ENCODE results near the gene FXYD6. TPM values are rescaled to one million over a fixed set of nuclear protein-coding genes. Genes with fewer than 3 reads are reported as not detected.
A peak's percentile ranks its signal among the peaks of the same experiment; 100 is the strongest.

The FXYD6 gene
- total and polyA plus RNA-seq, 7 donors: 12.3 to 305 (median 243) TPM

DNA sequence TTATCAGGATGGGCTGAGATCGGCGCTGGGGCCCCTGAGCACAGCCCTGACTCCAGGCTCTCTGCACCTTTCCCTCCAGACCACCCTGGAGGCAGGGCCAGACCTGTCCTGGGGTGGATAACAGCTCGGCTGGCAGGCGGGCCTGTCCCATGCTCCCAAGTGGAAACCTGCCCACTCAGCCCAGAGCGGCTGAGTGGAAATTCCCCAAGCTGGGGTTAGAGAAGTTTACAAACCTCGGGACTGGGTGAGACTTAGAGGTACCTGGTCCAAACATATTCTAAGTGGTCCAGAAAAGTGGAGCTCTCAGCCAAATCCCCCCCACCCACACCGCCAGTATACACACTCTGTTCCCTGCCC, 47.1 kb downstream of the FXYD6 start:
- Histone ChIP-seq H3K36me3 (peaks cover 0 to 11% (median 0%) of the 10 kb centered on the region in 4 donors), H3K27ac (peak overlapping the region; percentile 40 to 62 (median 50)), H3K9me3 (no peaks in the 10 kb centered on the region), H3K4me1 (peaks cover 0 to 49% (median 20%) of the 10 kb centered on the region in 4 donors), H3K27me3 (peaks cover 0 to 20% (median 0%) of the 10 kb centered on the region in 3 donors), H3K4me3 (no peak overlapping the region)
- no peak for TF ChIP-seq POLR2AphosphoS5 (IDR thresholded peaks at IDR 0.05)
- no peak for TF ChIP-seq CTCF (IDR thresholded peaks at IDR 0.05)
- TF ChIP-seq POLR2A (IDR thresholded peaks at IDR 0.05): no peak
- no peak for TF ChIP-seq EP300 (IDR thresholded peaks at IDR 0.05)
- 74 to 80% methylated on average over 7 of the region's 7 CpGs for WGBS, 2 donors
- peak; percentile 66 for DNase-seq
- intact Hi-C loops (cut with DNase I): no loop called here

DNA sequence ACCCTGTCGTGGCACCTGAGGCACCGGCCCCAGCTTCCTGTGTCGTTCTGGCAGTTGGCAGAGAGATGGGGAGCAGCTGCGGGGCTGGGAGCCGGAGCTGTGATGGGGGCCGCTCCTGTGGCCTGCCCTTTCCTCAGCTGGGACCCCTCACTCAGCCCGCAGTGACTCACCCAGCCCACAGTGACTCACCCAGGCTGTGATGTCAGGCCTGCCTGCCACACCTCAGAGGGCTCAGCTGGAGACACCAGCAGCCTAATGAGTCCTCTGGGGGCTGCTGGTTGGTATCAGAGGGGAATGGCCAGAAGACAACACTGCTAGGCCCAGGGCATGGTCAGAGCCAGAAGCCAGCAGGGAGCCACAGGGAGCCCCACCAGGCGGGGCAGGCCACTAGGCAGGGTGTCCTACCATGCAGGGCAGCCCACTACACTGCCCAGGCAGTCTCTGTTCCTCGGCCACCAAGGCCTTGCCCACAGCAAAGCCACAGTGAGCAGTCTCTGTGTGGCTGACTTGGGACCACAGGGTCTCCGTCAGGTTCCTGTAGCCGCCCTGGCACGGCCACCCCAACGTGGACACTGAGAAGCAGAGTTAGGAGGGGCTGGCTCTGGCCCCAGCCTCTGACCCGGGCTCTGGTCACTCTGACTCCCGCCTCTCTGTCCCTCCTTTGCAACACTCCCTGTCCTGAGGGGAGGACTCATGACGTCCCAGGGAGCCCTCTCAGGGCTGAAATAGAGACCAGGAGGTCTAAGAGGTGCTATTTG, 47.7 kb downstream of the FXYD6 start:
- intact Hi-C loops (cut with DNase I): no loop called here
- H3K27me3 ChIP-seq: peaks cover 0 to 20% (median 0%) of the 10 kb centered on the region in 3 donors
- TF ChIP-seq POLR2AphosphoS5 (IDR thresholded peaks at IDR 0.05) (no peak), POLR2A (IDR thresholded peaks at IDR 0.05) (no peak), CTCF (IDR thresholded peaks at IDR 0.05) (no peak), EP300 (IDR thresholded peaks at IDR 0.05) (no peak)
- 52 to 76% methylated on average over 16 of the region's 16 CpGs for WGBS, 2 donors
- H3K4me1 ChIP-seq: peaks cover 0 to 50% (median 22%) of the 10 kb centered on the region in 4 donors
- peak overlapping the region; percentile 40 to 62 (median 50) for H3K27ac ChIP-seq
- no peak overlapping the region for H3K4me3 ChIP-seq
- peak; percentile 84 for DNase-seq
- peaks cover 0 to 6% (median 0%) of the 10 kb centered on the region in 4 donors for H3K36me3 ChIP-seq
- no peaks in the 10 kb centered on the region for H3K9me3 ChIP-seq

- Histone ChIP-seq H3K27me3 (peaks cover 0 to 20% (median 0%) of the 10 kb centered on the region in 3 donors), H3K9me3 (no peaks in the 10 kb centered on the region), H3K4me1 (peaks cover 0 to 51% (median 25%) of the 10 kb centered on the region in 4 donors), H3K36me3 (peaks cover 0 to 4% (median 0%) of the 10 kb centered on the region in 4 donors), H3K4me3 (no peak overlapping the region), H3K27ac (peak overlapping the region; percentile 27 to 62 (median 47))
- intact Hi-C loops (cut with DNase I): no loop called here
- peak; percentile 55 for DNase-seq
- WGBS, 2 donors: 62 to 80% methylated on average over 15 of the region's 15 CpGs
- TF ChIP-seq EP300 (IDR thresholded peaks at IDR 0.05) (no peak), CTCF (IDR thresholded peaks at IDR 0.05) (no peak), POLR2A (IDR thresholded peaks at IDR 0.05) (no peak), POLR2AphosphoS5 (IDR thresholded peaks at IDR 0.05) (no peak)
Measured at GRCh38 chr11:117827521-117828511, 48.6 kb downstream of the FXYD6 start.

- Histone ChIP-seq H3K36me3 (no peaks in the 10 kb centered on the region), H3K27ac (no peak overlapping the region), H3K27me3 (peaks cover 0 to 20% (median 0%) of the 10 kb centered on the region in 3 donors), H3K9me3 (no peaks in the 10 kb centered on the region), H3K4me3 (no peak overlapping the region), H3K4me1 (peaks cover 0 to 58% (median 28%) of the 10 kb centered on the region in 4 donors)
- TF ChIP-seq POLR2A (IDR thresholded peaks at IDR 0.05) (no peak), POLR2AphosphoS5 (IDR thresholded peaks at IDR 0.05) (no peak), EP300 (IDR thresholded peaks at IDR 0.05) (no peak), CTCF (IDR thresholded peaks at IDR 0.05) (no peak)
- no peak for DNase-seq
- intact Hi-C loops (cut with DNase I): no loop called here
- 68 to 79% methylated on average over 3 of the region's 3 CpGs for WGBS, 2 donors
Measured at GRCh38 chr11:117826832-117827231, 49.6 kb downstream of the FXYD6 start.

All from sigmoid colon (tissue), 7 donors.